Hepatocyte (in vitro differentiated cells): Measurements from ENCODE around the gene WNT6.

ENCODE experiments used
- CTCF ChIP-seq: fragments of 200-600 bp; sonication (generic); IDR thresholded peaks from 2 replicates; pipeline ENCODE4 v1.5.1; 2016; ENCODE audit warnings: antibody characterized with exemption, mild to moderate bottlenecking; ENCODE audit not compliant: poor library complexity
- EZH2 ChIP-seq: fragments of 200-600 bp; sonication (generic); IDR thresholded peaks from 2 replicates; pipeline ENCODE4 v1.6.1; 2016; ENCODE audit warnings: antibody characterized with exemption, mild to moderate bottlenecking, borderline replicate concordance

- TF ChIP-seq CTCF (no peak), EZH2 (no peak)
Measured at GRCh38 chr2:218884519-218884918, 24.9 kb downstream of the WNT6 start.
